Measurements from ENCODE around the gene PATL1.

GRCh38 chr11:59643390-59643789 lies 25.4 kb downstream of the PATL1 start:
- TF ChIP-seq CTCF (IDR thresholded peaks at IDR 0.05) (no peak), EZH2 (IDR thresholded peaks at IDR 0.05; ENCODE audit: borderline replicate concordance, insufficient read depth, low read depth, low read length, poor library complexity, severe bottlenecking) (no peak)
